ENCODE results near the gene DSC2. TPM values are rescaled to one million over a fixed set of nuclear protein-coding genes. Genes with fewer than 3 reads are reported as not detected.
"Not testable (repeated sequence)": the region's sequence is repeated elsewhere in the genome, so short reads cannot be mapped to it uniquely, and the experiment has no call there.

Gene DSC2
- total and polyA plus RNA-seq, 7 donors: 1.9 to 42.1 (median 3.3) TPM

DNA sequence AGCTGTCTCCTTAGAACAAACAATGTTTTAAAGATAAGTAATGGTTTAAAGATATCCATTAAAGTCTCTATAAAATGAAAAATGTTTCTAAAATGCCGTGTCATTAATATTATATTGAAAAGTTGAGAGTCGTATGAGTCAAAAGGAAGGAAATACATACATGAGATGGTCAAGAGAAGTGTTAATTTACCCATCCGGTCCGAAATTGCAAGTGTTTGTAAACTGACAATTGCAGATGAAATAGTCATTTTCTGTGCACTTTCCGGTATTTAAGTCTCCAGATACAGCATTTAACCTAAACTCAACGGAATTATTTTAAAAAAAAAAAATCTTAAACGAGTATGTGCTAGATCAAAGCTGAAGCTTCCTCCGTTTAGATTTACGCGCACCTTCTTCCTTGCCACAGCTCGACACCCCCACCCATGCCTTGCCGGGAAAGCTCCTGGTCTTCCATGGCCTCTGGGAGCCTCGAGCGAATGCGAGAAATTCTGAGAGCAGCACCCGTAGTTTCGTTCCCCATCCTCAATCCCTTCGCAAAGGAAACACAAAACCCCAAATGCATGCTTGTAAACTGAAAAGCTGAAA lies 61.4 kb downstream of the DSC2 start:
- Histone ChIP-seq H3K27me3 (peaks cover 28 to 61% (median 32%) of the 10 kb centered on the region in 3 donors), H3K27ac (no peak overlapping the region), H3K4me1 (peaks cover 0 to 24% (median 15%) of the 10 kb centered on the region in 4 donors), H3K9me3 (no peaks in the 10 kb centered on the region), H3K4me3 (no peak overlapping the region), H3K36me3 (no peaks in the 10 kb centered on the region)
- DNase-seq: no peak
- 4 to 6% methylated on average over 18 of the region's 18 CpGs for WGBS, 2 donors
- TF ChIP-seq, protein P1, sequence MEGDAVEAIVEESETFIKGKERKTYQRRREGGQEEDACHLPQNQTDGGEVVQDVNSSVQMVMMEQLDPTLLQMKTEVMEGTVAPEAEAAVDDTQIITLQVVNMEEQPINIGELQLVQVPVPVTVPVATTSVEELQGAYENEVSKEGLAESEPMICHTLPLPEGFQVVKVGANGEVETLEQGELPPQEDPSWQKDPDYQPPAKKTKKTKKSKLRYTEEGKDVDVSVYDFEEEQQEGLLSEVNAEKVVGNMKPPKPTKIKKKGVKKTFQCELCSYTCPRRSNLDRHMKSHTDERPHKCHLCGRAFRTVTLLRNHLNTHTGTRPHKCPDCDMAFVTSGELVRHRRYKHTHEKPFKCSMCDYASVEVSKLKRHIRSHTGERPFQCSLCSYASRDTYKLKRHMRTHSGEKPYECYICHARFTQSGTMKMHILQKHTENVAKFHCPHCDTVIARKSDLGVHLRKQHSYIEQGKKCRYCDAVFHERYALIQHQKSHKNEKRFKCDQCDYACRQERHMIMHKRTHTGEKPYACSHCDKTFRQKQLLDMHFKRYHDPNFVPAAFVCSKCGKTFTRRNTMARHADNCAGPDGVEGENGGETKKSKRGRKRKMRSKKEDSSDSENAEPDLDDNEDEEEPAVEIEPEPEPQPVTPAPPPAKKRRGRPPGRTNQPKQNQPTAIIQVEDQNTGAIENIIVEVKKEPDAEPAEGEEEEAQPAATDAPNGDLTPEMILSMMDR (IDR thresholded peaks at IDR 0.05): no peak
- TF ChIP-seq POLR2A (IDR thresholded peaks at IDR 0.05) (no peak), POLR2AphosphoS5 (IDR thresholded peaks at IDR 0.05) (no peak), EP300 (IDR thresholded peaks at IDR 0.05) (no peak)
- intact Hi-C loops (cut with DNase I): no loop called here

DNA sequence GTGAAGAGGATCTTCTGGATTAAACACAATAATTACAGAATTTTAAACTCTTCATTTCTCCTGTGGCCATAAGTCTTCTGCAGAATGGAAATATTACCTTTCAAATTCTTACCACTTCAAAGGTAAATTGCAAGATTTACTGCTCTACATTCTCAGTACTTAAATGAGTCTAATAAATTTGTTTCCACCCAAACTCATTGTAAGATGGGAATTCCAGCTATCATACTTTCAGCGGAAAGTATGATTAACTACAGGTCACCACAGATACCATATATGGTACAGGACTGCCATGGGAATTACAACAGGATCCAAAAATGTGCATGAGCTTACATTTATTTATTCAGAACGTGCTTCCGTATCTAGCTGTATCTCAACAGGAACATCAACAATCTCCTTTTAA lies 62.8 kb downstream of the DSC2 start:
- peaks cover 28 to 58% (median 32%) of the 10 kb centered on the region in 3 donors for H3K27me3 ChIP-seq
- DNase-seq: no peak
- H3K36me3 ChIP-seq: no peaks in the 10 kb centered on the region
- TF ChIP-seq POLR2A (IDR thresholded peaks at IDR 0.05) (no peak), POLR2AphosphoS5 (IDR thresholded peaks at IDR 0.05) (no peak)
- TF ChIP-seq, protein P1 (IDR thresholded peaks at IDR 0.05): no peak
- peaks cover 0 to 24% (median 15%) of the 10 kb centered on the region in 4 donors for H3K4me1 ChIP-seq
- 70 to 74% methylated on average over 3 of the region's 3 CpGs for WGBS, 2 donors
- no peaks in the 10 kb centered on the region for H3K9me3 ChIP-seq
- H3K4me3 ChIP-seq: no peak overlapping the region
- intact Hi-C loops (cut with DNase I): no loop called here
- no peak overlapping the region for H3K27ac ChIP-seq

DNA sequence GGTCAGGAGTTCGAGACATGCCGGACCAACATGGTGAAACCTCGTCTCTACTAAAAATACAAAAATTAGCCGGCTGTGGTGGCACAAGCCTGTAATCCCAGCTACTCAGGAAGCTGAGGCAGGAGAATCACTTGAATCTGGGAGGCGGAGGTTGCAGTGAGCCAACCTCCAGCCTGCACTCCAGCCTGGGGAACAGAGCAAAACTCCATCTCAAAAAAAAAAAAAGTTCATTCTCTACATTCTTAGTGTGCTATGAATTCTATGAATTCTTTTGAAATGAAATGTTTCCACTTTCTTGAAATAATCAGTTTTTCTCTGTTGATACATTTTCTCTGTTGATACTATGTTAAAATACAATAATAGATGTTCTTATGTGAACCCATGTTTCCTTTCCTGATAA lies 64.5 kb downstream of the DSC2 start:
- H3K36me3 ChIP-seq; H3K4me3 ChIP-seq; H3K9me3 ChIP-seq; DNase-seq; intact Hi-C loops (cut with DNase I); H3K27ac ChIP-seq: not testable (repeated sequence)
- Histone ChIP-seq H3K4me1 (peaks cover 0 to 21% (median 13%) of the 10 kb centered on the region in 4 donors), H3K27me3 (peaks cover 21 to 41% (median 29%) of the 10 kb centered on the region in 3 donors)
- 93 to 94% methylated on average over 5 of the region's 5 CpGs for WGBS, 2 donors

DNA sequence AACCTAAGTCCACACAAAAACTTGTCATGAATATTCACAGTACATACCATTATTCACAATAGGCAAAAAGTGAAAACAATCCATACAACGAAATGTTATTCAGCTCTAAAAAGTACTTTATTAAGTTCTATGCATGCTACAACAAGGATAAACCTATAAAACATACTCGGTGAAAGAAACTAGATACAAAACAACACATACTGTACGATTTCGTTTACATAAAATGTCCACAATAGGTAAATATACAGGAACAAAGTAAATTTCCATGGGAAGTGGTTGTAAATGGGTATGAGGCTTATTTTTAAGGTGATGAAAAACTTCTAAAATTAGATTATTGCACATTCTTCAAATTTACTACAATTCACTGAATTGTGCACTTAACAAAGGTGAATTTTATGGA lies 67.7 kb downstream of the DSC2 start:
- no peak for TF ChIP-seq POLR2A (IDR thresholded peaks at IDR 0.05)
- TF ChIP-seq EP300 (IDR thresholded peaks at IDR 0.05): no peak
- no peak for TF ChIP-seq POLR2AphosphoS5 (IDR thresholded peaks at IDR 0.05)
- TF ChIP-seq, protein P1 (IDR thresholded peaks at IDR 0.05): no peak
- no peak overlapping the region for H3K4me3 ChIP-seq
- 70 to 78% methylated on average over 4 of the region's 4 CpGs for WGBS, 2 donors

DNA sequence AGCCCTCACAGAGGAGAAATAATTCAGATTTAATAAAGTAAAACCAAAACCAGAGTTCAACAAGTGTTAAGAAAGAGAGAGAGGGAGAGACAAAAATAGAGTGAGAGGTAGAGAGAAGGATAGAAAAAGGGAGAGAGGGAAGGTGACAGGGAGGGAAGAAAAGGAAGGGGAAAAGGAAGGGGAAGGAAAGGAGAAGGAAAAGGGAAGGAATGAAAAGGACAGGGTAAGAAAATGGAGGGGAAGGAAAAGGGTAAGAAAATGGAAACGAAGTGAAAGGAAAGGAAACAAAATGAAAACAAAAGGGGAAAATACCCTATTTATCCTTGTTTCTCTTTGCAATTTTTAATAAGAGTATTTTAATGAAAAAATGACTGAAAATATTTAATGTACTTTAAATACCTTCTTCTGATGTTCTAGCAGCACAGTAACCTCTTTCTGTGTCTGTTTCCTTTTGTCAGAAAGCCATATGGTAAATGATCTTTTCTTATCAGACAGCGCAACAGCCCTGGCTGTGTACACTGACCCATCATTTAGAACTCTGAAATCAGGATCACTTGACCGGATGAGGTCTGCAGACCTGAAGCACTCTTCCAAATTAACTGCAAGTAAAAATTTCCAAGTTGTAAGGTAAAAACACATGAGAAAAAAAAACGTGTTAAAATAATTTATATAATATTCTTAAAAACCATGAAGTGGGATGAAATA lies 71.5 kb downstream of the DSC2 start:
- no peaks in the 10 kb centered on the region for H3K36me3 ChIP-seq
- no peaks in the 10 kb centered on the region for H3K9me3 ChIP-seq
- H3K27ac ChIP-seq: no peak overlapping the region
- H3K4me1 ChIP-seq: no peaks in the 10 kb centered on the region
- WGBS, 2 donors: 57 to 74% methylated on average over 4 of the region's 4 CpGs
- no peak for DNase-seq
- no peak overlapping the region for H3K4me3 ChIP-seq
- no peaks in the 10 kb centered on the region for H3K27me3 ChIP-seq
- intact Hi-C loops (cut with DNase I): no loop called here
- TF ChIP-seq EP300 (IDR thresholded peaks at IDR 0.05) (no peak), POLR2A (IDR thresholded peaks at IDR 0.05) (no peak), POLR2AphosphoS5 (IDR thresholded peaks at IDR 0.05) (no peak)
- TF ChIP-seq, protein P1 (IDR thresholded peaks at IDR 0.05): no peak

More for the DNA sequence above, 67.7 kb downstream of the DSC2 start:
- DNase-seq: no peak
- Histone ChIP-seq H3K27ac (no peak overlapping the region), H3K36me3 (no peaks in the 10 kb centered on the region), H3K4me1 (no peaks in the 10 kb centered on the region), H3K9me3 (no peaks in the 10 kb centered on the region), H3K27me3 (peaks cover 0 to 9% (median 3%) of the 10 kb centered on the region in 3 donors)
- intact Hi-C loops (cut with DNase I): no loop called here
